WTC11 (cell line): Measurements from ENCODE around the gene RPS27. TPM values are rescaled to one million over a fixed set of nuclear protein-coding genes. Genes with fewer than 3 reads are reported as not detected.
A peak's percentile ranks its signal among the peaks of the same experiment; 100 is the strongest.

Experiments
- ATAC-seq: fragments of 200-7000 bp; cut with Tn5 transposase; 2 replicates; pipeline ENCODE4 v1.10.0; 2021; ENCODE audit warnings: mild to moderate bottlenecking, moderate library complexity
- CTCF ChIA-PET: fragments of 300-600 bp; sonication (Branson Sonifier 250); formaldehyde crosslinking; loops from one replicate; lab custom pipeline; 2021; ENCODE audit warnings: antibody characterized with exemption; lab: Charles Lee
- POLR2A ChIA-PET: fragments of 350-600 bp; sonication (Branson Sonifier 250); formaldehyde crosslinking; loops from one replicate; lab custom pipeline; 2021; ENCODE audit warnings: antibody characterized with exemption; lab: Charles Lee
- DNase-seq: peaks from one replicate; pipeline ENCODE4 v3.0.0; 2021; ENCODE audit warnings: low spot score
- H3K27ac Mint-ChIP-seq: 2 replicates; pipeline ENCODE4 v1.8.0; 2021; ENCODE audit warnings: mixed read lengths
- H3K27me3 Mint-ChIP-seq: 2 replicates; pipeline ENCODE4 v1.8.0; 2021; ENCODE audit warnings: low read depth, mild to moderate bottlenecking, moderate library complexity, mixed read lengths
- H3K36me3 Mint-ChIP-seq: 2 replicates; pipeline ENCODE4 v1.8.0; 2021; ENCODE audit warnings: mixed read lengths
- H3K4me1 Mint-ChIP-seq: 2 replicates; pipeline ENCODE4 v1.8.0; 2022; ENCODE audit warnings: mixed read lengths
- H3K4me3 Mint-ChIP-seq: 2 replicates; pipeline ENCODE4 v1.8.0; 2021; ENCODE audit warnings: mild to moderate bottlenecking, moderate library complexity, mixed read lengths
- H3K9me3 Mint-ChIP-seq: 2 replicates; pipeline ENCODE4 v1.8.0; 2021; ENCODE audit warnings: mixed read lengths
- CBFB ChIP-seq: sonication (generic); formaldehyde crosslinking; IDR thresholded peaks from 2 replicates; pipeline ENCODE4 v1.8.1; 2022; ENCODE audit warnings: mild to moderate bottlenecking, low read depth, missing genetic modification reagents
- ESRRA ChIP-seq: sonication (generic); formaldehyde crosslinking; IDR thresholded peaks from 2 replicates; pipeline ENCODE4 v1.8.1; 2022; ENCODE audit warnings: mild to moderate bottlenecking, missing genetic modification reagents, borderline replicate concordance
- FOXP1 ChIP-seq: sonication (generic); formaldehyde crosslinking; IDR thresholded peaks from 2 replicates; pipeline ENCODE4 v1.8.0; 2022; ENCODE audit warnings: missing genetic modification reagents, mild to moderate bottlenecking, moderate library complexity, borderline replicate concordance
- GTF2I ChIP-seq: fragments of 250-450 bp; sonication (Bioruptor Pico); conservative IDR thresholded peaks from 2 replicates; pipeline ENCODE4 v1.4.0; 2021; ENCODE audit warnings: mild to moderate bottlenecking
- MXD4 ChIP-seq: fragments of 250-450 bp; sonication (Bioruptor Pico); IDR thresholded peaks from 2 replicates; pipeline ENCODE4 v1.8.0; 2021; ENCODE audit warnings: mild to moderate bottlenecking, moderate library complexity, borderline replicate concordance
- MYBL2 ChIP-seq: sonication (generic); formaldehyde crosslinking; IDR thresholded peaks from 2 replicates; pipeline ENCODE4 v1.8.1; 2023; ENCODE audit warnings: mild to moderate bottlenecking, moderate library complexity, missing genetic modification reagents
- NR2C2 ChIP-seq: sonication (generic); formaldehyde crosslinking; IDR thresholded peaks from 2 replicates; pipeline ENCODE4 v1.8.0; 2022; ENCODE audit warnings: mild to moderate bottlenecking, missing genetic modification reagents
- PRRX2 ChIP-seq: fragments of 250-450 bp; sonication (Bioruptor Pico); IDR thresholded peaks from 2 replicates; pipeline ENCODE4 v1.8.0; 2021; ENCODE audit warnings: mild to moderate bottlenecking
- SMAD3 ChIP-seq: sonication (generic); formaldehyde crosslinking; IDR thresholded peaks from 2 replicates; pipeline ENCODE4 v1.8.0; 2022; ENCODE audit warnings: missing genetic modification reagents, mild to moderate bottlenecking, borderline replicate concordance
- TCF7 ChIP-seq: sonication (generic); formaldehyde crosslinking; IDR thresholded peaks from 2 replicates; pipeline ENCODE4 v1.8.0; 2022; ENCODE audit warnings: mild to moderate bottlenecking, low read depth, missing genetic modification reagents, moderate library complexity
- TEAD4 ChIP-seq: sonication (generic); formaldehyde crosslinking; IDR thresholded peaks from 2 replicates; pipeline ENCODE4 v1.8.0; 2022; ENCODE audit warnings: mild to moderate bottlenecking, missing genetic modification reagents
- ZNF232 ChIP-seq: sonication (generic); formaldehyde crosslinking; IDR thresholded peaks from 2 replicates; pipeline ENCODE4 v1.8.0; 2022; ENCODE audit warnings: mild to moderate bottlenecking, missing genetic modification reagents
- ZNF263 ChIP-seq: sonication (generic); formaldehyde crosslinking; IDR thresholded peaks from 2 replicates; pipeline ENCODE4 v1.8.1; 2022; ENCODE audit warnings: low read depth, mild to moderate bottlenecking, moderate library complexity, missing genetic modification reagents
- ZNF416 ChIP-seq: fragments of 250-450 bp; sonication (Bioruptor Pico); IDR thresholded peaks from 2 replicates; pipeline ENCODE4 v1.9.0; 2021; ENCODE audit warnings: mild to moderate bottlenecking, inconsistent platforms
- total RNA-seq: library from RNA; stranded (reverse); gene quantifications from 3 replicates; pipeline ENCODE4 v1.2.3, GENCODE V29; 2021
- TF ChIP-seq, protein P1 (sequence below): fragments of 250-450 bp; sonication (Bioruptor Pico); IDR thresholded peaks from 2 replicates; pipeline ENCODE4 v2.1.2; 2022; ENCODE audit warnings: mild to moderate bottlenecking, moderate library complexity
- TF ChIP-seq, protein P2 (sequence below): sonication (generic); formaldehyde crosslinking; conservative IDR thresholded peaks from 2 replicates; pipeline ENCODE4 v1.8.1; 2022; ENCODE audit warnings: mild to moderate bottlenecking, missing genetic modification reagents
- TF ChIP-seq, protein P3 (sequence below): sonication (generic); formaldehyde crosslinking; IDR thresholded peaks from 2 replicates; pipeline ENCODE4 v1.8.1; 2023; ENCODE audit warnings: mild to moderate bottlenecking, moderate library complexity, missing genetic modification reagents
- TF ChIP-seq, protein P4 (sequence below): sonication (generic); formaldehyde crosslinking; IDR thresholded peaks from 2 replicates; pipeline ENCODE4 v1.8.0; 2022; ENCODE audit warnings: mild to moderate bottlenecking, missing genetic modification reagents
- TF ChIP-seq, protein P5 (sequence below): sonication (generic); formaldehyde crosslinking; IDR thresholded peaks from 2 replicates; pipeline ENCODE4 v1.8.0; 2023; ENCODE audit warnings: mild to moderate bottlenecking, missing genetic modification reagents
- TF ChIP-seq, protein P6 (sequence below): sonication (generic); formaldehyde crosslinking; IDR thresholded peaks from 2 replicates; pipeline ENCODE4 v1.8.1; 2022; ENCODE audit warnings: missing genetic modification reagents, borderline replicate concordance
- TF ChIP-seq, protein P7 (sequence below): sonication (generic); formaldehyde crosslinking; IDR thresholded peaks from 2 replicates; pipeline ENCODE4 v1.8.1; 2022; ENCODE audit warnings: low read depth, missing genetic modification reagents, borderline replicate concordance
- TF ChIP-seq, protein P8 (sequence below): sonication (generic); formaldehyde crosslinking; IDR thresholded peaks from 2 replicates; pipeline ENCODE4 v1.8.0; 2023; ENCODE audit warnings: missing genetic modification reagents

Gene RPS27
- total RNA-seq, 1 experiment from 2014 or later = 2,141 TPM

DNA sequence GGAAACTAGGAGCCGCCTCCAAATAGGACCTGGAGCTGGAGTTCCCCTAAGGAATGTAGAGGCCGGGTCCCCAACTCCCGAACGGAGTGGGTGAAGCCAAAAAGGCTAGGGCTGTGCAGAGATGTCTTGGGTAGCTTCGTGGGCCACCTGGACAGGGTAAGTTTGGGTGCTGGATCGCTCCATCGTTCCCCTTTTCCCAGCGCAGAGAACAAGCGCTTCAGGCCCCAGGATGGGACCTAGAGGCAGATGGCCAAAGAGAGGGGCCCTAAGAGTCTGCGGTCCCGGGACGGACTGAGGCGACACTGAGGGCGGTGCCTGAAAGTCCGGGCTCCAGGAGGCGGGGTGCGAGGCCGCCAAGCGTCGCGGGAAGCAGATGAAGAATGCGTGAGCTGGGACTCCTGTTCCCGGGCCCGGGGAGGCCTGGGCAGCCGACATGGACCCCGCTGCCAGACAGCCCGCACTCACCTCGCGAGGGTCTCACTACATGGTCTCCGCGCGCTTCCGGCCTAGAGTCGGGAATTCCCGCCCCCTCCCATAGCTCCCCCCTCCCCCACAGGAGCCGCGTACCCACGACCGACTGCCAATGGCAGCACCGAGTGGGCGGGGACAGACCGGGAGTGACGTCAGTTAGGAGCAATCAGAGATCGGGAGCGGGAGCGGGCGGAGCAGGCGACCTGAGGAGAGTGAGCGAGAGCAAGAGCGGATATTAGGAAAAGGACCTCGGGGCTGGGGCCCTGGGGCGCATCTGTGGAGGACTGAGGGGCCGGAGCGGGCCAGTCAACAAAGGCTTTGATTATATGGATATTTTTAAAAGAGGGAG lies 27.3 kb upstream of the RPS27 start, which contains the start of gene SLC39A1:
SLC39A1 (minus strand) TSS at position 508 of the 820 bp plus-strand sequence. CDS start 822 bp downstream, outside the sequence.
- ChIA-PET CTCF (interaction anchor here (0.7 to 3.0 kb wide), 8 partner anchors 14 to 188 kb away, joined by 3 to 27 read pairs (median 4); partner anchors contain the start of genes DENND4B, JTB, RAB13 and SLC27A3), POLR2A (interaction anchor here (0.5 to 2.9 kb wide), 15 partner anchors 9 to 188 kb away, joined by 3 to 24 read pairs (median 5); partner anchors contain the start of genes DENND4B, GATAD2B, JTB and RAB13)
- Mint-ChIP-seq H3K27ac (peak within 1 kb of the TSS; percentile 100), H3K36me3 (peaks cover 34% of the 10 kb centered on the region), H3K4me1 (peaks cover 58% of the 10 kb centered on the region), H3K9me3 (peaks cover 5% of the 10 kb centered on the region), H3K27me3 (no peaks in the 10 kb centered on the region), H3K4me3 (peak within 1 kb of the TSS; percentile 92)
- peak; percentile 61 for ATAC-seq
- DNase-seq = peak; percentile 100
- TF ChIP-seq, protein P1, sequence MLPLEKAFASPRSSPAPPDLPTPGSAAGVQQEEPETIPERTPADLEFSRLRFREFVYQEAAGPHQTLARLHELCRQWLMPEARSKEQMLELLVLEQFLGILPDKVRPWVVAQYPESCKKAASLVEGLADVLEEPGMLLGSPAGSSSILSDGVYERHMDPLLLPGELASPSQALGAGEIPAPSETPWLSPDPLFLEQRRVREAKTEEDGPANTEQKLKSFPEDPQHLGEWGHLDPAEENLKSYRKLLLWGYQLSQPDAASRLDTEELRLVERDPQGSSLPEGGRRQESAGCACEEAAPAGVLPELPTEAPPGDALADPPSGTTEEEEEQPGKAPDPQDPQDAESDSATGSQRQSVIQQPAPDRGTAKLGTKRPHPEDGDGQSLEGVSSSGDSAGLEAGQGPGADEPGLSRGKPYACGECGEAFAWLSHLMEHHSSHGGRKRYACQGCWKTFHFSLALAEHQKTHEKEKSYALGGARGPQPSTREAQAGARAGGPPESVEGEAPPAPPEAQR (CRISPR knock-in tag) = no peak
- TF ChIP-seq, protein P2, sequence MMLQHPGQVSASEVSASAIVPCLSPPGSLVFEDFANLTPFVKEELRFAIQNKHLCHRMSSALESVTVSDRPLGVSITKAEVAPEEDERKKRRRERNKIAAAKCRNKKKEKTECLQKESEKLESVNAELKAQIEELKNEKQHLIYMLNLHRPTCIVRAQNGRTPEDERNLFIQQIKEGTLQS (CRISPR knock-in tag) = no peak
- TF ChIP-seq FOXP1 (CRISPR knock-in tag) = 0 out of 2 replicates have a peak, but pooled peaks have one; percentile 80
- TF ChIP-seq, protein P3, sequence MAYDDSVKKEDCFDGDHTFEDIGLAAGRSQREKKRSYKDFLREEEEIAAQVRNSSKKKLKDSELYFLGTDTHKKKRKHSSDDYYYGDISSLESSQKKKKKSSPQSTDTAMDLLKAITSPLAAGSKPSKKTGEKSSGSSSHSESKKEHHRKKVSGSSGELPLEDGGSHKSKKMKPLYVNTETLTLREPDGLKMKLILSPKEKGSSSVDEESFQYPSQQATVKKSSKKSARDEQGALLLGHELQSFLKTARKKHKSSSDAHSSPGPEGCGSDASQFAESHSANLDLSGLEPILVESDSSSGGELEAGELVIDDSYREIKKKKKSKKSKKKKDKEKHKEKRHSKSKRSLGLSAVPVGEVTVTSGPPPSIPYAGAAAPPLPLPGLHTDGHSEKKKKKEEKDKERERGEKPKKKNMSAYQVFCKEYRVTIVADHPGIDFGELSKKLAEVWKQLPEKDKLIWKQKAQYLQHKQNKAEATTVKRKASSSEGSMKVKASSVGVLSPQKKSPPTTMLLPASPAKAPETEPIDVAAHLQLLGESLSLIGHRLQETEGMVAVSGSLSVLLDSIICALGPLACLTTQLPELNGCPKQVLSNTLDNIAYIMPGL (CRISPR knock-in tag) = 0 out of 2 replicates have a peak, but pooled peaks have one; percentile 46
- no peak for TF ChIP-seq GTF2I (CRISPR knock-in tag)
- TF ChIP-seq, protein P4, sequence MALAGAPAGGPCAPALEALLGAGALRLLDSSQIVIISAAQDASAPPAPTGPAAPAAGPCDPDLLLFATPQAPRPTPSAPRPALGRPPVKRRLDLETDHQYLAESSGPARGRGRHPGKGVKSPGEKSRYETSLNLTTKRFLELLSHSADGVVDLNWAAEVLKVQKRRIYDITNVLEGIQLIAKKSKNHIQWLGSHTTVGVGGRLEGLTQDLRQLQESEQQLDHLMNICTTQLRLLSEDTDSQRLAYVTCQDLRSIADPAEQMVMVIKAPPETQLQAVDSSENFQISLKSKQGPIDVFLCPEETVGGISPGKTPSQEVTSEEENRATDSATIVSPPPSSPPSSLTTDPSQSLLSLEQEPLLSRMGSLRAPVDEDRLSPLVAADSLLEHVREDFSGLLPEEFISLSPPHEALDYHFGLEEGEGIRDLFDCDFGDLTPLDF (CRISPR knock-in tag) = no peak
- TF ChIP-seq, protein P5, sequence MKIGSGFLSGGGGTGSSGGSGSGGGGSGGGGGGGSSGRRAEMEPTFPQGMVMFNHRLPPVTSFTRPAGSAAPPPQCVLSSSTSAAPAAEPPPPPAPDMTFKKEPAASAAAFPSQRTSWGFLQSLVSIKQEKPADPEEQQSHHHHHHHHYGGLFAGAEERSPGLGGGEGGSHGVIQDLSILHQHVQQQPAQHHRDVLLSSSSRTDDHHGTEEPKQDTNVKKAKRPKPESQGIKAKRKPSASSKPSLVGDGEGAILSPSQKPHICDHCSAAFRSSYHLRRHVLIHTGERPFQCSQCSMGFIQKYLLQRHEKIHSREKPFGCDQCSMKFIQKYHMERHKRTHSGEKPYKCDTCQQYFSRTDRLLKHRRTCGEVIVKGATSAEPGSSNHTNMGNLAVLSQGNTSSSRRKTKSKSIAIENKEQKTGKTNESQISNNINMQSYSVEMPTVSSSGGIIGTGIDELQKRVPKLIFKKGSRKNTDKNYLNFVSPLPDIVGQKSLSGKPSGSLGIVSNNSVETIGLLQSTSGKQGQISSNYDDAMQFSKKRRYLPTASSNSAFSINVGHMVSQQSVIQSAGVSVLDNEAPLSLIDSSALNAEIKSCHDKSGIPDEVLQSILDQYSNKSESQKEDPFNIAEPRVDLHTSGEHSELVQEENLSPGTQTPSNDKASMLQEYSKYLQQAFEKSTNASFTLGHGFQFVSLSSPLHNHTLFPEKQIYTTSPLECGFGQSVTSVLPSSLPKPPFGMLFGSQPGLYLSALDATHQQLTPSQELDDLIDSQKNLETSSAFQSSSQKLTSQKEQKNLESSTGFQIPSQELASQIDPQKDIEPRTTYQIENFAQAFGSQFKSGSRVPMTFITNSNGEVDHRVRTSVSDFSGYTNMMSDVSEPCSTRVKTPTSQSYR (CRISPR knock-in tag) = peak; percentile 49; the same call in 1 of the 2 replicates
- TF ChIP-seq, protein P6, sequence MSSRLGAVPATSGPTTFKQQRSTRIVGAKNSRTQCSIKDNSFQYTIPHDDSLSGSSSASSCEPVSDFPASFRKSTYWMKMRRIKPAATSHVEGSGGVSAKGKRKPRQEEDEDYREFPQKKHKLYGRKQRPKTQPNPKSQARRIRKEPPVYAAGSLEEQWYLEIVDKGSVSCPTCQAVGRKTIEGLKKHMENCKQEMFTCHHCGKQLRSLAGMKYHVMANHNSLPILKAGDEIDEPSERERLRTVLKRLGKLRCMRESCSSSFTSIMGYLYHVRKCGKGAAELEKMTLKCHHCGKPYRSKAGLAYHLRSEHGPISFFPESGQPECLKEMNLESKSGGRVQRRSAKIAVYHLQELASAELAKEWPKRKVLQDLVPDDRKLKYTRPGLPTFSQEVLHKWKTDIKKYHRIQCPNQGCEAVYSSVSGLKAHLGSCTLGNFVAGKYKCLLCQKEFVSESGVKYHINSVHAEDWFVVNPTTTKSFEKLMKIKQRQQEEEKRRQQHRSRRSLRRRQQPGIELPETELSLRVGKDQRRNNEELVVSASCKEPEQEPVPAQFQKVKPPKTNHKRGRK (CRISPR knock-in tag) = no peak
- TF ChIP-seq ZNF263 (CRISPR knock-in tag) = no peak
- no peak for TF ChIP-seq TEAD4 (CRISPR knock-in tag)
- TF ChIP-seq, protein P7, sequence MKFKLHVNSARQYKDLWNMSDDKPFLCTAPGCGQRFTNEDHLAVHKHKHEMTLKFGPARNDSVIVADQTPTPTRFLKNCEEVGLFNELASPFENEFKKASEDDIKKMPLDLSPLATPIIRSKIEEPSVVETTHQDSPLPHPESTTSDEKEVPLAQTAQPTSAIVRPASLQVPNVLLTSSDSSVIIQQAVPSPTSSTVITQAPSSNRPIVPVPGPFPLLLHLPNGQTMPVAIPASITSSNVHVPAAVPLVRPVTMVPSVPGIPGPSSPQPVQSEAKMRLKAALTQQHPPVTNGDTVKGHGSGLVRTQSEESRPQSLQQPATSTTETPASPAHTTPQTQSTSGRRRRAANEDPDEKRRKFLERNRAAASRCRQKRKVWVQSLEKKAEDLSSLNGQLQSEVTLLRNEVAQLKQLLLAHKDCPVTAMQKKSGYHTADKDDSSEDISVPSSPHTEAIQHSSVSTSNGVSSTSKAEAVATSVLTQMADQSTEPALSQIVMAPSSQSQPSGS (CRISPR knock-in tag) = no peak
- TF ChIP-seq SMAD3 (CRISPR knock-in tag) = no peak
- no peak for TF ChIP-seq MXD4
- TF ChIP-seq ZNF232 (CRISPR knock-in tag) = no peak
- TF ChIP-seq ESRRA (CRISPR knock-in tag) = no peak
- TF ChIP-seq NR2C2 (CRISPR knock-in tag) = no peak
- TF ChIP-seq, protein P8, sequence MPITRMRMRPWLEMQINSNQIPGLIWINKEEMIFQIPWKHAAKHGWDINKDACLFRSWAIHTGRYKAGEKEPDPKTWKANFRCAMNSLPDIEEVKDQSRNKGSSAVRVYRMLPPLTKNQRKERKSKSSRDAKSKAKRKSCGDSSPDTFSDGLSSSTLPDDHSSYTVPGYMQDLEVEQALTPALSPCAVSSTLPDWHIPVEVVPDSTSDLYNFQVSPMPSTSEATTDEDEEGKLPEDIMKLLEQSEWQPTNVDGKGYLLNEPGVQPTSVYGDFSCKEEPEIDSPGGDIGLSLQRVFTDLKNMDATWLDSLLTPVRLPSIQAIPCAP (CRISPR knock-in tag) = no peak
- TF ChIP-seq MYBL2 (CRISPR knock-in tag) = peak; percentile 66
- no peak for TF ChIP-seq ZNF416 (CRISPR knock-in tag)
- TF ChIP-seq TCF7 (CRISPR knock-in tag) = no peak
- no peak for TF ChIP-seq CBFB (CRISPR knock-in tag)
- no peak for TF ChIP-seq PRRX2
